ENCODE data around the gene PLGRKT. TPM values are rescaled to one million over a fixed set of nuclear protein-coding genes. Genes with fewer than 3 reads are reported as not detected.
"Not testable (repeated sequence)": the region's sequence is repeated elsewhere in the genome, so short reads cannot be mapped to it uniquely, and the experiment has no call there.

The PLGRKT gene, protein sequence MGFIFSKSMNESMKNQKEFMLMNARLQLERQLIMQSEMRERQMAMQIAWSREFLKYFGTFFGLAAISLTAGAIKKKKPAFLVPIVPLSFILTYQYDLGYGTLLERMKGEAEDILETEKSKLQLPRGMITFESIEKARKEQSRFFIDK
- 51.3 TPM for polyA plus RNA-seq (2012; ENCODE audit: missing spikeins)

DNA sequence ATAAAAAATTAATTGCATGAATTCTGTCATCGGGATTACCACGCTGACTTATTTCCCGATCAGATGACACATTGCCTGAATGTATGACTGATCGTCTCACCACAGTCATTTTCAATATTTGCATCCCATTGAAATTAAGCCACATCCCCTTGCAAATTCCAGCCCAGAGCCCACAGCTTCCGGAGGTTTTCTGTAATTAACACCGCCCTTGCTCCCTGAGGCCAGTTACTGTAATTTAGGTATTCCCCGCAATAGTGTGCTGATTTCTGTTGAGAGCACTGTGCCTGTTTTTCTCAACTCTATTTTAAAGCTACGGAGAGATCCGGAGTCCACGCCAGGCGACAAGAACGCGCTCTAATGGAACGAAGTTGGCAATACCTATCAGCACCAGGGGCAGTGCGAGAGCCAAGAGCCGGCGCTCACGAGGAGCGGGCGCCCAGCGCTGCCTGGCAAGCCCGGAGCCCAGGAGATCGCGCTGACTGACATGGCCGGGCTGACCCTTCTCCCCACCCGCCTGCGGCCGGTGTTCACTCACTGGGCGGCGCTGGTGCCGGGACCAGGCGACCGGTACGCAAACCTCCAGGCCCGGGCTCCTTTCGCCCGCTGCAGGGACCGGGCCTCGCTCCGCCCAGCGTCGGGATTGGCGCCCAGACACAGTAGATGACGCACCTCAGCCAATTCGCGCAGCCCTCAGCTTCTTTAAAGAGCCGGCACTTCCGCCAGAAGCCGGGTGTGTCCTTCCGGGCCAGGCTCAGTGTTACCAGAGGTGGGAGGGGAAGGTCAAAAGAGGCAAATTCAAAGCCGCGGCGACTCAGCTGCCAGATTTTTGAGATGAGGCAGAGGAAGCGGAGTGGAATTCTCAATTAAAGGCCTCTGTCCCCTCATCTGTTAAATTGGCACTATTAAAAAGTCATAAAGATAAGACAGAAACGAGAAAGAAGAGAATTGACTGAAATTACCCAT lies at the start of gene PLGRKT:
Gene PLGRKT, minus strand, starts transcription at position 672 of the 963 bp plus-strand sequence. CDS start 5,948 bp downstream, outside the sequence.
- DNase-seq (ENCODE audit: insufficient read length) = peak; percentile 70
- TF ChIP-seq TAF1 (IDR thresholded peaks at IDR 0.05; ENCODE audit: borderline replicate concordance, low read depth, low read length) (peak; percentile 81), POLR2A (IDR thresholded peaks at IDR 0.05; ENCODE audit: low read depth, low read length) (peak; percentile 91), POLR2AphosphoS5 (IDR thresholded peaks at IDR 0.05; ENCODE audit: low read depth, low read length) (peak; percentile 68)
- FAIRE-seq = peak; percentile 90

DNA sequence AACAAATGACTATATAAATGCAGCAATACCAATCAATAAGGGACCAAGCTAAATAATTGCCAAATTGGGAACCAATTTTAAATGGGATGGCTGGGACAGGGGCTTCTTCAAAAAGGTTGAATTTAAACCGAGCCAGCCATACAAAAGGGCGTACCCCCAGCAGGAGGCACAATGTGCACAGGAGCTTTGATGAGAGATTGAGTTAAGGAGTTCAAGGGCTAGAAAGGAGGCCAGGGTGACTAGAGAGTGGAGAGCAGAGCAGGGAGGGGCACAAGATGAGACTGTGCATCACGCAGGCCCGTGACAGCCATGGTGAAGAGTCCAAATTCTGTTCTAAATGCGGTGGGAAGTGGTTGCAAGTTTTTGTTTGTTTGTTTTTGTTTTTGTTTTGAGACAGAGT lies 49.3 kb upstream of the PLGRKT start:
- FAIRE-seq (no peak), DNase-seq (ENCODE audit: insufficient read length) (no peak)
- TF ChIP-seq POLR2A (IDR thresholded peaks at IDR 0.05; ENCODE audit: low read depth, low read length) = no peak
- TF ChIP-seq POLR2AphosphoS5 (IDR thresholded peaks at IDR 0.05; ENCODE audit: low read depth, low read length) = no peak
- TF ChIP-seq TAF1 (IDR thresholded peaks at IDR 0.05; ENCODE audit: borderline replicate concordance, low read depth, low read length) = no peak

DNA sequence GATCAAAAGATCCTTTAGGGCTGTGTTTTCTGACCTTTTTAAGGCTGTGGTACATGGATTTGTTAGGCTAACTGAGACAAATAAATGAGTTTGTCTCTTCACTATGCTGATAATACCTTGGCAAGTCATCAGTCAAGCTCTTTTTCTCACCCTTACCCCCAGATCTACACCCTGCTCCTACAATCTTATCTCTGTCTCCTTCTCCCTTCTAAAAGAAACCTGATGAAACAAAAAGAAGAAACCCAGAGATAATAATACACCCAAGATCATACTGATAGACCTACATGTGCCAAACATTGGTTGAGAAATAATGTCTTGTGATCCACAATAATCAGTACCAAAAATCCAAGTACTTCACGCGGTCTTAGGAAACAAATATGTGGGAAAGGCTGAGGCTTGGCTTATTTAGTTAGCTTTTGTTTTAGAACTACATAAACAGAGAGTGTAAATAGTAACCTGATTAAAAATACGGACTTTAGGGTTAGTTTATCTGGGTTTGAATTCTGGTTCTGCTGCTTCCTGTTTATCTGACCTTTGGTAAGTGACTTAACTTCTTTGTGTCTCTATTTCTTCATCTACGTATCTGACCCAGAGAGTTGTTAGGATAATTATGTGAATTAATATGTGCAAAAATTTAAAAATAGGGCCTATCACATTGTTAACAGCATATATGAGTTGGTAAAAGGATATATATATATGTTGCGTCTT lies 47.8 kb upstream of the PLGRKT start:
- FAIRE-seq = no peak
- no peak for TF ChIP-seq POLR2A (IDR thresholded peaks at IDR 0.05; ENCODE audit: low read depth, low read length)
- TF ChIP-seq TAF1 (IDR thresholded peaks at IDR 0.05; ENCODE audit: borderline replicate concordance, low read depth, low read length) = no peak
- TF ChIP-seq POLR2AphosphoS5 (IDR thresholded peaks at IDR 0.05; ENCODE audit: low read depth, low read length) = no peak
- no peak for DNase-seq (ENCODE audit: insufficient read length)

DNA sequence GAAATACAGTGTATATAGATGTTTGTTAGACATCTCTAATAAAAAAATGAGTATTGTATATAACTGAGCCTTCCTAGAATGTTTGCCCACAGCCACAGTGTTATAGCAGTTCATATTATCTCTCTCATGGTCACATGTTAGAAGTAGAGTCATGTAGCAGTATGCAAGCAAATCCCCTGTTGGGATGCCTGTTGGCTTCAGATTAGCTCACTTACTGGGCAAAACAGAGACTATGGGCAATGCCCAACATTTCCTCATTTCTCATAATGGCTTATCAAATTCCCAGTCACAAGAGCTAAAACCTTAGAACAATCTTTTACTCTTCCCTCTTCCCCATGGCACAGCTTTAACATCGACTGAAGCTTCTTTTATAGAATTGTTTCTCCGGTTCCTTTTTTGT lies 45.6 kb upstream of the PLGRKT start:
- FAIRE-seq (no peak), DNase-seq (ENCODE audit: insufficient read length) (no peak)
- TF ChIP-seq TAF1 (IDR thresholded peaks at IDR 0.05; ENCODE audit: borderline replicate concordance, low read depth, low read length) = no peak
- no peak for TF ChIP-seq POLR2A (IDR thresholded peaks at IDR 0.05; ENCODE audit: low read depth, low read length)
- no peak for TF ChIP-seq POLR2AphosphoS5 (IDR thresholded peaks at IDR 0.05; ENCODE audit: low read depth, low read length)

DNA sequence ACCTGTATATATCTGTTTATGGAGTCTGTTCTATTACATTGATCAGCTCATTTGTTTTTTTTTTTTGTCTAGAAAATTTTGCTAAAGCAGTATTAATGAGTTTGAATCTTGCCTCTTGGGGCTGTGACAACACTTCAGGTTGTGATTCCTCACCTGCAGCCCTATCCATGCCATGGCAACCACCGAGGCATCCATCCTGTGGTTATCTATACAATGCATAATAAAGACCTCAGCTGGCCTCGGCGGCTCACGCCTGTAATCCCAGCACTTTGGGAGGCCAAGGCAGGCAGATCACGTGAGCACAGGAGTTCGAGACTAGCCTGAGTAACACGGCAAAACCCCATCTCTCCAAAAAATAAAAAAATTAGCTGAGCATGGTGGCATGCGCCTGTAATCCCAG lies 44.5 kb upstream of the PLGRKT start:
- DNase-seq (ENCODE audit: insufficient read length) (no peak), FAIRE-seq (no peak)
- no peak for TF ChIP-seq TAF1 (IDR thresholded peaks at IDR 0.05; ENCODE audit: borderline replicate concordance, low read depth, low read length)
- no peak for TF ChIP-seq POLR2A (IDR thresholded peaks at IDR 0.05; ENCODE audit: low read depth, low read length)
- TF ChIP-seq POLR2AphosphoS5 (IDR thresholded peaks at IDR 0.05; ENCODE audit: low read depth, low read length) = no peak

DNA sequence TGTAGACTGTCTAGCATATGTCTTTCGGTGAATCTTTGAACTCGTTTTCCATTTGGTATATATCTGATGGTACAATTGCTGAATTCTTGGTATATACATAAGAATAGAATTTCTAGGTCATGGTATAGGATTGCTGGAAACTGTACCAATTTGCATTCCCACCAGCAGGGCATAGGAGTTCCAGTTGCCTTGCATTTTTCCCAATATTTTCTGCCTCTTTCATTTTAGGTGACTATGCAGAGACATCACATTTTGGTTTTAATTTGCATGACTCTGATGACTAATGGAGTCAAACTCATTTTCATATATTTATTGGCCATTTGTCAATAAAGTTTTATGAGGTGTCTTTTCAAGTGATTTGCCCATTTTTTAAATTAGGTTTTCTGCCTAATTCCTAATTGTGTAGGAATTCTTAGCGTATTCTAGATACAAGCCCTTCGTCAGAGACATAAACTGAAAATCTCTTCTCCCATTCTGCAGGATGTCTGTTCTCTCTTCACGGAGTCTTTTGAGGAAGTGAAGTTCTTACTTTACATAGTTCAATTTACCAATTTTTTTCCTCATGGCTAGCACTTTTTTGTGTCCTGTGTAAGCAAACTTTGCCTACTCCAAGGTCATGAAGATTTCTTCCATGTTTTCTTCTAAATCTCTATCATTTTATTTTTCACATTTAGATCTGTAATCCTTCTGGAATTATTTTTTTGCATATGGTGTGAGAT lies 43.8 kb upstream of the PLGRKT start:
- peak; percentile 44 for FAIRE-seq
- TF ChIP-seq TAF1 (IDR thresholded peaks at IDR 0.05; ENCODE audit: borderline replicate concordance, low read depth, low read length) (no peak), POLR2AphosphoS5 (IDR thresholded peaks at IDR 0.05; ENCODE audit: low read depth, low read length) (no peak), POLR2A (IDR thresholded peaks at IDR 0.05; ENCODE audit: low read depth, low read length) (no peak)
- no peak for DNase-seq (ENCODE audit: insufficient read length)

DNA sequence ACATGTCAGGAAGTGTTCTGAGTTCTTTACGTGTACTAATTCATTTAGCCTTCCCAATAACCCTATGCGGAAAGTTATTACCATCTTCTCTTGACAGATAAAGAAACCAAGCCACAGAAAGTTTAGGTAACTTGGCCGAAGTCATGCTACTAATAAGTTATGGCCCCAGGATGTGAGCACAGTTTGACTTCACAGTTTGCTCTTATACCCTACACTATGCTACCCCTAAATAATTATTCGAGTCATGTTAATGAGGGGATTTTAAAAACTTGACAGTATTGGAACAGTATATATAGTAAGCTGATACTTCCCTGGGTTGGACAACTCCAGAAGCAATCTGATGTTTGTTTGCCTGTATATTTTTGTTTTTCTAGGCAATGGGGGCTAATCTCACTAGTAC lies 43.2 kb upstream of the PLGRKT start:
- DNase-seq (ENCODE audit: insufficient read length) (no peak), FAIRE-seq (no peak)
- TF ChIP-seq TAF1 (IDR thresholded peaks at IDR 0.05; ENCODE audit: borderline replicate concordance, low read depth, low read length) (no peak), POLR2AphosphoS5 (IDR thresholded peaks at IDR 0.05; ENCODE audit: low read depth, low read length) (no peak), POLR2A (IDR thresholded peaks at IDR 0.05; ENCODE audit: low read depth, low read length) (no peak)

DNA sequence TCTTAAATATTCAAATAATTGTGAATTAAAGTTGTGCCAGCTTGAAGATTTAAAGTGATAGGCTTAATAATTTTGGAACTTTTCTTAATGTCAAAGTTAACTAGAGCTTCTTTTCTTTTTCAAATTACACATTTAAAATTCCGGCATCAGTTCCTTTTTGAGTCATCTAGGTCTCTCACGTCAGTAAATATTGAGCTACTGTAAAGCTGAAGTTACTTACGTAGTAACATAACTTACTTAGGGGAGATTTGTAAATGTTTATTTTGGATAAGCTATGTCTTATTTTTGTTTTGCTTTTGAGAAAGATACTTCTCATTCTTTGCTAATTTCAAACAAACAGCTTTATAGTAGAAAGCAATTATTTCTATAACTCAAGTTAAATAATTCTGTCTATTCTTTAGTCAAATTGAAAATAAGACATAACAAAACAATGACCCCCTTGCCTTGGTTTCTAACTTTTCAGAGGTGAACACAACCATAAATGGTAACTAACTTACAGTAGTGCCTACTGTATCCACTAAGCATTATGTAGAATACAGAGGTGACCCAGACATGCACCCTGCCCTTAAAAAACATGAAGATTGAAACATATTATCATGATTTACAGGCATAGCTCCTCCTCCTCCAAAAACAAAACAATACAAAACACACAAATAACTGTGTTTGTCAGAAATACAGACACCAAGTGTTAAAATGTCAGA lies 42.4 kb upstream of the PLGRKT start:
- TF ChIP-seq POLR2A (IDR thresholded peaks at IDR 0.05; ENCODE audit: low read depth, low read length) (no peak), POLR2AphosphoS5 (IDR thresholded peaks at IDR 0.05; ENCODE audit: low read depth, low read length) (no peak), TAF1 (IDR thresholded peaks at IDR 0.05; ENCODE audit: borderline replicate concordance, low read depth, low read length) (no peak)
- DNase-seq (ENCODE audit: insufficient read length) (no peak), FAIRE-seq (peak; percentile 71)

DNA sequence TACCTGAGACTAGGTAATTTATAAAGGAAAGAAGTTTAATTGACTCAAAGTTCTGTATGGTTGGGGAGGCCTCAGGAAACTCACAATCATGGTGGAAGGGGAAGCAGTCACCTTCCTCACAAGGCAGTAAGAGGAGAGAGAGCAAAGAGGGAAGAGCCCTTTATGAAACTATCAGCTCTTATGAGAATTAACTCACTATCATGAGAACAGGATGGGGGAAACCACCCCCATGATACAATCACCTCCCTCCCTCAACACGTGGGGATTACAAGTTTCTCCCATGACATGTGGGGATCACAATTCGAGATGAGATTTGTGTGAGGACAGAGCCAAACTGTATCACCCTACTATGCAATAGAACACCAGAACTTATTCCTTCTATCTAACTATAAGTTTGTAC lies 40.5 kb upstream of the PLGRKT start:
- no peak for DNase-seq (ENCODE audit: insufficient read length)
- no peak for TF ChIP-seq TAF1 (IDR thresholded peaks at IDR 0.05; ENCODE audit: borderline replicate concordance, low read depth, low read length)
- FAIRE-seq = peak; percentile 85

DNA sequence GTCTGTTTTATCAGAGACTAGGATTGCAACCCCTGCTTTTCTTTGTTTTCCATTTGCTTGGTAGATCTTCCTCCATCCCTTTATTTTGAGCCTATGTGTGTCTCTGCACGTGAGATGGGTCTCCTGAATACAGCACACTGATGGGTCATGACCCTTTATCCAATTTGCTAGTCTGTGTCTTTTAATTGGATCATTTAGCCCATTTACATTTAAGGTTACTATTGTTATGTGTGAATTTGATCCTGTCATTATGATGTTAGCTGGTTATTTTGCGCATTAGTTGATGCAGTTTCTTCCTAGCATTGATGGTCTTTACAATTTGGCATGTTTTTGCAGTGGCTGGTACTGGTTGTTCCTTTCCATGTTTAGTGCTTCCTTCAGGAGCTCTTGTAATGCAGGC lies 37.9 kb upstream of the PLGRKT start:
- not testable (repeated sequence) for DNase-seq (ENCODE audit: insufficient read length); FAIRE-seq

DNA sequence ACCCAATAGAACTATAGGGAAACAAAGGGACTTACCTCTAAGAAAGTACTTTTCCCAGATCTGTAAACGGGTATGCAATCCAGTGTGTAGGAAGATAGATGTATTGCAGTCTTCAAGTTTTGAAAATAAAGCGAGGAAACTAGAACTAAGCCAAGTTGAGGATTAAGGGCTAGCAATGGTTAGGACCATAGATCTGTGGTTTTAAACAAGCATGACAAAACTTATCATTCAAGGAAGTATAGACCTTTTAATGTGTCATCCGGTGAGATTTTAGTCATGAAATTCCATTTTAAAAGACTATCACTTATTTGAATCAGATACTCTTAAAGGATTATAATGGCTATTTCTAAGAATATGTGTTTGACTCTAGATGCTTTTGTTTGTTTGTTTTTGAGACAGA lies 33.1 kb upstream of the PLGRKT start:
- DNase-seq (ENCODE audit: insufficient read length) = no peak
- no peak for TF ChIP-seq TAF1 (IDR thresholded peaks at IDR 0.05; ENCODE audit: borderline replicate concordance, low read depth, low read length)
- TF ChIP-seq POLR2AphosphoS5 (IDR thresholded peaks at IDR 0.05; ENCODE audit: low read depth, low read length) = no peak
- TF ChIP-seq POLR2A (IDR thresholded peaks at IDR 0.05; ENCODE audit: low read depth, low read length) = no peak
- no peak for FAIRE-seq

Data from GM12892 (cell line).